ENCODE results near the gene ABHD2. TPM values are rescaled to one million over a fixed set of nuclear protein-coding genes. Genes with fewer than 3 reads are reported as not detected.

The ABHD2 gene
- total RNA-seq, 1 experiment from 2014 or later: 52.4 TPM

DNA sequence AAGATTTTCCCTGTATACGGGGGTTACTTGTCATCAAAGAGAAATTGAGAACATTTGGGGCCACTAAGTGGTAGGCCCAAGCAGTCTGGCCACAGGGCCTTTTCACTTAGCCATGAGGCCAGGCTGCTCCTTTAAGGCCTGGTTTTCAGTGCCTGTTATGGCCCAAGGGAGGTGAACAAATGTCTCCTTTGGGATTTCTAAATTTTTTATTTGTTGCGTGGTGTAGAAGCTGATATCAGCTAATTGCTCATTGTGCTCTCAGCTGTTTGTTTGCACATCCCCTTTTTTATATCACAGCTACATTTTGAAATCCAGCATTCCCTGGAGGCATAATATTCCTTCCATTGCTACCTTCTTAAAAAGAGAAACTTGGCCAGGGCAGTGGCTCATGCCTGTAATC, 84.7 kb downstream of the ABHD2 start:
- Histone ChIP-seq H3K4me1 (ENCODE audit: insufficient read depth, low read length, poor library complexity, severe bottlenecking) (peaks cover 7% of the 10 kb centered on the region), H3K36me3 (ENCODE audit: insufficient read depth, low read length, poor library complexity, severe bottlenecking) (no peaks in the 10 kb centered on the region), H3K4me3 (ENCODE audit: low read depth, low read length, poor library complexity, severe bottlenecking) (no peak overlapping the region), H3K27ac (ENCODE audit: low read depth, low read length, poor library complexity, severe bottlenecking) (no peak overlapping the region), H3K9me3 (ENCODE audit: low read depth, low read length, poor library complexity, severe bottlenecking) (no peaks in the 10 kb centered on the region), H3K27me3 (replicated peaks; ENCODE audit: insufficient read depth, low read depth, low read length, poor library complexity) (no peaks in the 10 kb centered on the region)
- DNase-seq (ENCODE audit: low spot score): no peak
- intact Hi-C loops (cut with micrococcal nuclease; ENCODE audit: unreplicated experiment): no loop called here
- TF ChIP-seq, protein P1, sequence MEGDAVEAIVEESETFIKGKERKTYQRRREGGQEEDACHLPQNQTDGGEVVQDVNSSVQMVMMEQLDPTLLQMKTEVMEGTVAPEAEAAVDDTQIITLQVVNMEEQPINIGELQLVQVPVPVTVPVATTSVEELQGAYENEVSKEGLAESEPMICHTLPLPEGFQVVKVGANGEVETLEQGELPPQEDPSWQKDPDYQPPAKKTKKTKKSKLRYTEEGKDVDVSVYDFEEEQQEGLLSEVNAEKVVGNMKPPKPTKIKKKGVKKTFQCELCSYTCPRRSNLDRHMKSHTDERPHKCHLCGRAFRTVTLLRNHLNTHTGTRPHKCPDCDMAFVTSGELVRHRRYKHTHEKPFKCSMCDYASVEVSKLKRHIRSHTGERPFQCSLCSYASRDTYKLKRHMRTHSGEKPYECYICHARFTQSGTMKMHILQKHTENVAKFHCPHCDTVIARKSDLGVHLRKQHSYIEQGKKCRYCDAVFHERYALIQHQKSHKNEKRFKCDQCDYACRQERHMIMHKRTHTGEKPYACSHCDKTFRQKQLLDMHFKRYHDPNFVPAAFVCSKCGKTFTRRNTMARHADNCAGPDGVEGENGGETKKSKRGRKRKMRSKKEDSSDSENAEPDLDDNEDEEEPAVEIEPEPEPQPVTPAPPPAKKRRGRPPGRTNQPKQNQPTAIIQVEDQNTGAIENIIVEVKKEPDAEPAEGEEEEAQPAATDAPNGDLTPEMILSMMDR (conservative IDR thresholded peaks at IDR 0.05; ENCODE audit: low read depth, low read length): no peak
- no peak for TF ChIP-seq EZH2 (IDR thresholded peaks at IDR 0.05; ENCODE audit: borderline replicate concordance, low read depth, low read length, poor library complexity, severe bottlenecking)
- no TSS peak for BruUV-seq (replicated peaks)
- CTCF ChIA-PET: interaction anchor here (0.6 to 2.2 kb wide), 2 partner anchors 84 to 115 kb away, joined by 4 to 6 read pairs; partner anchors contain the start of gene ABHD2
- POLR2A ChIA-PET (ENCODE audit: low non-redundant PET): no interaction called here

DNA sequence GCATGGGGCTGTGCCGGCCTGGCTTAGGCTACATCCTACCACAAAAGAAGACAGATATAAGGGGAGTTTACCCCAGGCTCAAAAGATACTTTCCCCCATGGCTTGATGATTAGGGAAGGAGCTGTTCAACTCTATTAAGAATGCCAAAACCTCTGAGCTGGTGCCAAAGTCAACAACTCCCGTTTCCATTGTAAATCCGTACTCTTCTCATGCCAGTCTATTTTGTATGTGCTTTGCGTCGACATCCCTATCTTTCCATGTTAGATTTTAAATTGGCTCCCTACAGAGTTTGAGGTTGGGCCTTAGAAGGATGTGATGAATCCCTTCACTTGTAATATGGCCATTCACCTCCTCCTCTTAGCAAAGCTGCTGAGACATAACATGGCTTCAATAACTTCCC, 86.2 kb downstream of the ABHD2 start:
- Histone ChIP-seq H3K4me1 (ENCODE audit: insufficient read depth, low read length, poor library complexity, severe bottlenecking) (no peaks in the 10 kb centered on the region), H3K4me3 (ENCODE audit: low read depth, low read length, poor library complexity, severe bottlenecking) (no peak overlapping the region), H3K9me3 (ENCODE audit: low read depth, low read length, poor library complexity, severe bottlenecking) (no peaks in the 10 kb centered on the region), H3K27ac (ENCODE audit: low read depth, low read length, poor library complexity, severe bottlenecking) (no peak overlapping the region), H3K27me3 (replicated peaks; ENCODE audit: insufficient read depth, low read depth, low read length, poor library complexity) (no peaks in the 10 kb centered on the region), H3K36me3 (ENCODE audit: insufficient read depth, low read length, poor library complexity, severe bottlenecking) (no peaks in the 10 kb centered on the region)
- ChIA-PET CTCF (interaction anchor here (1.7 kb wide), 1 partner anchor 32 kb away, joined by 4 read pairs; no protein-coding TSS in a partner anchor), POLR2A (ENCODE audit: low non-redundant PET) (no interaction called here)
- no TSS peak for BruUV-seq (replicated peaks)
- TF ChIP-seq, protein P1 (conservative IDR thresholded peaks at IDR 0.05; ENCODE audit: low read depth, low read length): no peak
- TF ChIP-seq EZH2 (IDR thresholded peaks at IDR 0.05; ENCODE audit: borderline replicate concordance, low read depth, low read length, poor library complexity, severe bottlenecking): no peak
- intact Hi-C loops (cut with micrococcal nuclease; ENCODE audit: unreplicated experiment): no loop called here
- no peak for DNase-seq (ENCODE audit: low spot score)

DNA sequence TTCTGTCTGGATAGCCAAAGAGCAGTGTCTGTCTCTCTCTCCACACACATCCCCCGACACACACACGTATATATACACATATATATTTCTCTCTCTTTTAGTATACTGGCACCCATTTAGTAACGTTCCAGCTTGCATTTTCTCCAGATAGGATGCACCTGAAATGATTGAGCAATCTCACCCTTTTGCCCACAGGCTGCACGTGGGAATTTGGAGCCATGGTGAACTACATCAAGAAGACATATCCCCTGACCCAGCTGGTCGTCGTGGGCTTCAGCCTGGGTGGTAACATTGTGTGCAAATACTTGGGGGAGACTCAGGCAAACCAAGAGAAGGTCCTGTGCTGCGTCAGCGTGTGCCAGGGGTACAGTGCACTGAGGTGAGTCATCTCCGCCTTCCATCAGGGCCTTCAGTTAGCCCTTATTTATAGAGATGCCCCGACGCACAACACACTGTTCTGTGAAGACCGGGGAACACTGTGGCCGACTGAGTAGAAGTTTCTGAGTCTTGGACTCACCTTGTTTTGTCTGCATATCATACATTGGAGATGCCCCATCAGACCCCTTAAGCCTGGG, 87.4 kb downstream of the ABHD2 start:
- Histone ChIP-seq H3K27me3 (replicated peaks; ENCODE audit: insufficient read depth, low read depth, low read length, poor library complexity) (no peaks in the 10 kb centered on the region), H3K27ac (ENCODE audit: low read depth, low read length, poor library complexity, severe bottlenecking) (no peak overlapping the region), H3K4me3 (ENCODE audit: low read depth, low read length, poor library complexity, severe bottlenecking) (no peak overlapping the region), H3K9me3 (ENCODE audit: low read depth, low read length, poor library complexity, severe bottlenecking) (no peaks in the 10 kb centered on the region), H3K36me3 (ENCODE audit: insufficient read depth, low read length, poor library complexity, severe bottlenecking) (no peaks in the 10 kb centered on the region), H3K4me1 (ENCODE audit: insufficient read depth, low read length, poor library complexity, severe bottlenecking) (no peaks in the 10 kb centered on the region)
- ChIA-PET CTCF (interaction anchor here (0.6 to 1.7 kb wide), 3 partner anchors 31 to 118 kb away, joined by 3 to 5 read pairs (median 4); no protein-coding TSS in a partner anchor), POLR2A (ENCODE audit: low non-redundant PET) (no interaction called here)
- no peak for DNase-seq (ENCODE audit: low spot score)
- intact Hi-C loops (cut with micrococcal nuclease; ENCODE audit: unreplicated experiment): no loop called here
- TF ChIP-seq, protein P1 (conservative IDR thresholded peaks at IDR 0.05; ENCODE audit: low read depth, low read length): no peak
- TF ChIP-seq EZH2 (IDR thresholded peaks at IDR 0.05; ENCODE audit: borderline replicate concordance, low read depth, low read length, poor library complexity, severe bottlenecking): no peak
- BruUV-seq (replicated peaks): no TSS peak
